HG03066 (cell line): ENCODE results near the gene BRAT1.
"Not testable (repeated sequence)": the region's sequence is repeated elsewhere in the genome, so short reads cannot be mapped to it uniquely, and the experiment has no call there.

Experiments used
- ATAC-seq: cut with Tn5 transposase; IDR thresholded peaks from one replicate; pipeline ENCODE4 v1.9.1; 2021; ENCODE audit warnings: low read depth; ENCODE audit not compliant: unreplicated experiment

BRAT1 gene

DNA sequence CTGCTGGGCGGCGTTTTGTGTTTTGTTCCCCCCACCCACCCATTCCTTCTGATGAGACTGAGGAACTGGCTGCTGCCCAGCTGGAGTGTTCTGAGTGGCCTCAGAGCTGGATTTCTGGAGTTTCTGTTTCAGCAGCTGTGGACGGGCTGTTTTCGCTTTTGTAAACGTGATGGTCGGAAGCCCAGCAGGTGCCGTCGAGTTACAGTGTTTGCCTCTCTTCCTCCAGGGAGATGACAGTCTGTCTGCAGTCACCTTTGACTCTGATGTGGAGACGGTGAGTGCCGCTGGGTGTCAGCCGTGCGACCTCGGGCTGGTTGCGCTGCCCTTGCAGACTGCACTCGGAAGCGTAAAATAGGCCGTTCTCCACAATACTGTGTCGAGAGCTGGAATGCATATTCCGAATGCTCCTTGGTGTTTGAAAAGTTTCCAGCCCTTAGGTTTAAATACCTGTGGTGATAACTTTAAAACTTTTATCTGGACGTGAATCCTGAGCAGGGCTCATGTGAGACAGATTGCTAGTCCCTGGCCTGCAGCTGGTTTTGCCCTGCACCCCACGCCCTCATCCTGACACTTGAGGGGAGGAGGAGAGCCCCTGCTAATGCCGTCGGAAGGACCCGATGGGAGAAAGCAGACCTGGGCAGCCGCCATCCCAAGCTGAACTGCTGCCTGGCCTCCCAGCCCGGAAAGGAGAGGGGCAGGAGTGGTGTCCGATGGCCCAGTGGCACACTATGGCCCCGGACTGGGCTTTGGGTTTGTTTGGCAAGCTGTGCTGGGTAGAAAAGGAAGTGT is 11.8 kb upstream of the BRAT1 start:
- peak; percentile 84 for ATAC-seq

DNA sequence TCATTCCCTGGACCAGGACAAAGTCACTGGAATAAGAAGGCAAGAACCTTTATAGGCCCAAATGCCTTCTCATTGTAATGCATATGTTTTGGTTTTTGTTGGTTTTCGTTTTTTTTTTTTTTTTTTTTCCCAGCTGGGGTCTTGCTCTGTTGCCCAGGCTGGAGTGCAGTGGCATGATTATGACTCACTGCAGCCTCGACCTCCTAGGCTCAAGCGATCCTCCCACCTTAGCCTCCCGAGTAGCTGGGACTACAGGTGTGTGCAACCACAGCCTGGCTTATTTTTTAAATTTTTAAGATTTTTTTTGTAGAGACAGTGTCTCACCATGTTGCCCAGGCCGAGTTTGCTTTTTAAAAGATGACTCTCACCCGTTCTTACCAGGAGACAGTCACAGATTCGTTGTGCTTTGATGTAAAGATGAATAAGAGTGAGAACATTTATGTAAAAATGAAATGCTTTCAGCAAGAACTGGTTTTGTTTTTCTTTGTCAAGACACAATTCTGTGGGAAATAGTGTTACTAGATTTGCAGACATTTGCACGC is 11.1 kb upstream of the BRAT1 start:
- ATAC-seq: no peak

DNA sequence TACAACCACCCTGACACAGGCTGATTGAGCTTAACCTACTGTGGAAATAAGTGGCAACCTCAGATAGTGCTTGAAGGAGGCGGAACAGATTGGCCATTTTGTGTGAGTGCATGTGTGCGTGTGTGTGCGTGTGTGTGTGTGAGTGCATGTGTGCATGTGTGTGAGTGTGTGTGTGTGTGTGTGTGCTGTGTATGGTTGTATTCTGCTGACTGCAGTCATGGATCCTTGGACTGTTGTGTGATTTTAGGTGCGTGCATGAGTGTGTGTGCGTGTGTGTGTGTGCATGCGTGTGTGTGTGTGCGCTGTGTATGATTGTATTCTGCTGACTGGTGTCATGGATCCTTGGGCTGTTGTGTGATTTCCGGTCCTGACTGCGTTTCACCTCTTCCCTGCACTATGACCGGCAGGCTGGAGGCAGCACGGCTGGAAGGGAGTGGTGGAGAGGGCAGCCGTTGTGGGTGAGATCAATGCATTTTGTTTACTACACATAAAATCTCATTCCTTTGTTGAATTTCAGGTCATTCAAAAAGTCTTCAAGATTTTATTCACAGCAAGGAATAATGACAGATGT is 9.7 kb upstream of the BRAT1 start:
- no peak for ATAC-seq

DNA sequence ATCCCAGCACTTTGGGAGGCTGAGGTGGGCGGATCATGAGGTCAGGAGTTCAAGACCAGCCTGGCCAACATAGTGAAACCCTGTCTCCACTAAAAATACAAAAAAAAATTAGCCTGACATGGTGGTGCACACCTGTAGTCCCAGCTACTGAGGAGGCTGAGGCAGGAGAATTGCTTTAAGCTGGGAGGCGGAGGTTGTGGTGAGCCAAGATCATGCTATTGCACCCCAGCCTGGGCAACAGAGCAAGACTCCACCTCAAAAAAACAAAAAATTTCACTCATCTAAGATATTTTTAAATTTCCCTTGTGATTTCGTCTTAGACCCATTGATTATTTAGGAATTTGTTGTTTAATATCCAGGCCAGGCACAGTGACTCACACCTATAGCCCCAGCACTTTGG is 8.6 kb upstream of the BRAT1 start:
- ATAC-seq: not testable (repeated sequence)

DNA sequence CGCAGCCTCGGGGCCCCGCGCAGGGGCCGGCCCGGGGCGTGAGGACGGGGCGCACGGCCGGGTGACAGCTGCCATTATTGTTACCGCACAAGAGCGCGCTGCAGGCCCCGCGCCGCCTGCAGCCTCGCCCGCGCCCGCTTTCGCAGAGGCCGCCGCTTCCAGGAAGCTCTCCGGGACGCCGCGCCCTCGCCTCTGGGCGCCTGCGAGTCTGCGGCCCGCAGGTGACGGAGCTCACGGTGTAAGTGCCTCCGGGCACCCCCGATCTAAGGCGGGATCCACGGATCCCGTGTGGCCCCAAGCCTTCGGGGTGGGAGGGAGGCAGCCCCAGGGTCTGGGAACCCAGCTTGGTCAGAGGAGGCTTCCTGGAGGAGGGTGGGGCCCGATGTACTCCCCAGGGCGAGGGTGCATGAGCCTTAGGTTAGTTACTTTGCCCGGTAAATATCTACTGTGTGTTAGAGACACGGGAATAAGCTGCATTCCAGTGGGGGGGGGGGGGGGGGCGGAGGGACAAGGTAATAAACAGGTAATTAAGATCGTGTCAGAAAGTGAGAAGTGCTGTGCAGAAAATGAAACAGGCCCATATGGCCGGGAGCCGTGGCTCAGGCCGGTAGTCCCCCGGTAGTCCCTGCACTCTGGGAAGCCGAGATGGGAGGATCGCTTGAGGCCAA is 4.1 kb upstream of the BRAT1 start:
- ATAC-seq: no peak

DNA sequence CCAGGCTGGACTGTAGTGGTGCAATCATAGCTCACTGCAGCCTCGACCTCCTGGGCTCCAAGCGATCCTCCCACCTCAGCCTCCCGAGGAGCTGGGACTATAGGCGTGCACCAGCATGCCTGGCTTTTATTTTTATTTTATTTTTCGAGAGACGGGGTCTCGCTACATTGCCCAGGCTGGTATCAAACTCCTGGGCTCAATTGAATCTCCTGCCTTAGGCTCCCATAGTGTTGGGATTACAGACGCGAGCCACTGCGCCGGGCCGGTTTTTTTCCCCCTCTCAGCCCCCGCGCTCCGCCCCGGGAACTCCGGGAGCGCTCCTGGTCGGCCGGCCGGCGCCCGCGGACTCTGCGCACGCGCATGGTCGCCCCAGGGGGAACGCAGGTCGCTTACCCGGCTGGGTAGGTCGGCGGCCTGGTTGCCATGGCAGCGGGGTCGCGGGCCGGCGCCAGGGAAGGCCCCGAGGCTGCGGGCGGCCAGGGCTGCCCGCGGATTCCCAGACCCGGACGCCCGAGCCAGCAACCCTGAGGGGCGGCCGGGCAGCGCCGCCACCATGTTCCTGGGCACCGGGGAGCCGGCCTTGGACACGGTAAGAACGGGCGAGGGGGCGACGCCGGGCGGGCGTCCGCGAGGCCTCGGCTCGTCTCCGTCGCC is 3.4 kb upstream of the BRAT1 start, which contains the start of gene IQCE:
Gene IQCE, plus strand, starts transcription at position 351 of the 654 bp plus-strand sequence. Its CDS starts 203 bp downstream, at position 554.
- peak; percentile 35 for ATAC-seq

DNA sequence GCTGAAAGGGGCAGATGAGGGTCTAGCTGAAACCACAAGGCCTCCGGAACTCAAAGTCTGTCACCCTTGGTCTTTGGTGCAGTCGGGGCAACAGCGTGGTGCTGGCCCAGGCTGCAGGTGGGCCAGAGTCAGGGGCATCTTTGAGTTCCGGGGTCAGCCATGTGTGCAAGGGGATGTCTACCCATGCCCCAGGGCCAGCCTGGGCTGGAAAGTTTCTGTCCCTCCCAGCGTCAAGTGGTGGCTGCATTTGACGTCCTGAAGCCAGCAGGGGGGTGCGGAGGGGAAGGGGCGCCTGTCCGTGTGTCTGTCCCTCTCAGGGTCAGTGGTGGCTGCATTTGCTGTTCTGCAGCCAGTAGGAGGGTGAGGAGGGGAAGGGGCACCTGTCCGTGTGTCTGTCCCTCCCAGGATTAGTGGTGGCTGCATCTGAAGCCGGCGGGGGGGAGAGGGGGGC is 638 bp downstream of the BRAT1 start:
- ATAC-seq: peak; percentile 2

DNA sequence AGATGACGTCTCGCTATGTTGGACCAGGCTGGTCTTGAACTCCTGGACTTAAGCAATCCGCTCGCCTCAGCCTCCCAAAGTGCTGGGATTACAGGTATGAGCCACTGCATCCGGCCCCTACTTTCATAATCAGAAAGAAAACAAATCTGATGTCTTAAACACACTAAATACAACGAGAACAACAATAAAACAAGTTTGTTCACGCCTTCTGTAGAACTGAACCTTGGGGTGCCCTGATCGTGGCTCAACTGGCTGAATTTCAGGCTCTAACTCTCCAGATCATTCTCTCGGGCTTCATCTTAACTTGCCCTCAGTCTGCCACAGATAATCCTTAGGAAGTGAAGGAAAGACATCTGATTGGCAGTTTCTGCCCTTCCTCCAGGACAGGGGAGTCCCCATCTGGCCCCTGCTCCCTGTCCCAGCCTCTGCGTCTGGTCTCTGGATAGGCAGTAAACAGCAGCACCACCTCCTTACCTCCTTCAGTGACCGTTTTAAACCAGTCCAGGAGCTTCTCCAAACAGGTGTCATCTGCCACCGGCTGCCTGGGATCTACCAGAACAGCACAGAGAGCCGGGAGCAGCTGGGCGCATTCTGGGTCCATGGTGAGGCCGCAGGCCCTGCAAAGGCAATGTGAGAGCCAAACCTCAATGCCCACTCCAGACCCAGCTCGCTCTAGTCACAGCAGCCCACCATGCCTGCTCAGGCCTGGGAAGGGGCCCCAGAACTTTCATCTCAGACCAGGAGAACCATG is 1.3 kb downstream of the BRAT1 start:
- ATAC-seq: no peak

DNA sequence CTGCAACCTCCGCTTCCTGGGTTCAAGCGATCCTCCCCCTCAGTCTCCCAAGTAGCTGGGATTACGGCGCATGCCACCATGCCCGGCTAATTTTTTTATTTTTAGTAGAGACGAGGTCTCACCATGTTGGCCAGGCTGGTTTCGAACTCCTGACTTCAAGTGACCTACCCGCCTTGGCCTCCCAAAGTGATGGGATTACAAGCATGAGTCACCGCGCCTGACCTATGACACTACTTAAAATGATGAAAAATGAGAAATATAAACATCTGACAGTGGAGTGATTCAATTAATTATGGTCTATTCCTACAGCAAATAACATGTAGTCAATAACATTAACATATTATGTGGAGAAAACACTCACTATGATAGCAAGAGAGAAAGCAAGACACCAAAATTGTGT is 2.2 kb downstream of the BRAT1 start:
- ATAC-seq: no peak

DNA sequence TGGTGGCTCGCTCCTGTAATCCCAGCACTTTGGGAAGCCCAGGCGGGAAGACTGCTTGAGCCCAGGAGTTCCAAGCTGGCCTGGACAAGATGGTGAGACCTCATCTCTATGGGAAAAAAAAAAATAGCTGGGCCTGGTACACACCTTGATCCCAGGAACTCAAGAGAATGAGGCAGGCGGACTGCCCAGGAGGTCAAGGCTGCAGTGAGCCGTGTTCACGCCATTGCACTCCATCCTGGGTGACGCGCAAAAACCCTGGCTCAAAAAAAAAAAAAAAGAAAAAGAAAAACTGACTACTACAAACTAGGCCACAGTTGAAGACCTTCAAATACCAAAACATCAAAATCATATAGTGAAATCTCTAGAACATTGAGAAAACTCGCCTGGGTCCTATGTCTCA is 3.9 kb downstream of the BRAT1 start:
- no peak for ATAC-seq

DNA sequence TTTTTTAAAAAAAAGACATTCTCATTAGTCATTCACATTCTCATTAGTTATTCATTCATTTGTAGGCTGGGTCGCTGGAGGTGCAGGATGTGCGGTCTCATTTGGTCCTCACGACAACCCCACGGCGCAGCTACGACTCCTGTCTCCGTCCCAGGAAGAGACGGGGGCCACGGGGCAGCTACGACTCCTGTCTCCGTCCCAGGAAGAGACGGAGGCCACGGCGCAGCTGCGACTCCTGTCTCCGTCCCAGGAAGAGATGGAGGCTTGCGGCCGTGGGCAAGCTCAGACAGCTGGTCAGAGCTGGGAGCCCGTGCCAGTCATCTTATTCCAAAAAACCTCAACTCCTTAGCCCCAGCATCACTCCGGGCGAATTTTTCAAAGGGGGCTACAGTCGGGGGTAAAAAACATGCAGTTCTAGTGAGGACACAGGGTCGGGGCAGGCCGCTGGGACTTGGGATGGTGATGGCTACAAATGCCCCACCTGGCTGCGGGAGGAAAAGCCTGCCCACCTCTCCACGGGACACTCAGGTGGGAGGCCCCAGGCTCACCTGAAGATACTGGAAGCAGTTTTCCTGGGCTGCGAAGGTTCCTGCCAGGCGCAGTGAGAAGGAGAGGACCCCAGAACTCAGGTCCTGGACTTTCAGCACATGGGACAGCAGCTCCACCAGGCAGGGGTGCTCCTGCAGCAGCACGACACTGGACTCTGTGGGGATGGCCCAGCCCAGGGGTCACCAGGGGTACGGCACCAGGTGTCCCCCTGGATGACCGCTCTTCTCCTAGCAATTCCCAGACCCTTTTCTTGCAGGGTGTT is 8.3 kb downstream of the BRAT1 start:
- no peak for ATAC-seq

DNA sequence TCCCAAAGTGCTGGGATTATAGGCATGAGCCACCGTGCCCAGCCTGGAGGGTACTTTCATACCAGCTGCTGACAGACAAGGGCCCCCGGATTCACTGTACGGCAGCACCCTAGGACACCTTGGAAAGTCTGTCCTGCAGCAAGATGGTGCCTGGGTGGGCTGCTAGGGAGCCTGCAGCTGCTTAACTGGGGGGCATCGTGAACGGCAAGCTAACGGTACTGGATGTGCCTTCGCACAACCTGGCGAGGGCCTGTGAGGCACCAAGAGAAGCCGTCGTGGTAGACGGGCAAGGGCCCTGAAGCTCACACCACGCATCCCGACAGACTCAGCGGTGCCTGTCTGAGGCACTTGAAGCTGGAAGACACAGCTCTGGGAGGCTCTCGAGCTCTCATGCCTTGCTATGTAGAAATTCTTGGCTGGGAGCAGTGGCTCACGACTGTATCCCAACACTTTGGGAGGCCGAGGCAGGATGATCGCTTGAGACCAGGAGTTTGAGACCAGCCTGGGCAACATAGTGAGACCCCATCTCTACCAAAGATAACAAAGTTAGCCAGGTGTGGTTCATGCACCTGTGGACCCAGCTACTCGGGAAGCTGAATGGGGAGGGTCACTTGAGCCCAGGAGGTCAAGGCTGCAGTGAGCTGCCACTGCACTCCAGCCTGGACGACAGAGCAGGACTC is 9.4 kb downstream of the BRAT1 start:
- ATAC-seq: no peak

DNA sequence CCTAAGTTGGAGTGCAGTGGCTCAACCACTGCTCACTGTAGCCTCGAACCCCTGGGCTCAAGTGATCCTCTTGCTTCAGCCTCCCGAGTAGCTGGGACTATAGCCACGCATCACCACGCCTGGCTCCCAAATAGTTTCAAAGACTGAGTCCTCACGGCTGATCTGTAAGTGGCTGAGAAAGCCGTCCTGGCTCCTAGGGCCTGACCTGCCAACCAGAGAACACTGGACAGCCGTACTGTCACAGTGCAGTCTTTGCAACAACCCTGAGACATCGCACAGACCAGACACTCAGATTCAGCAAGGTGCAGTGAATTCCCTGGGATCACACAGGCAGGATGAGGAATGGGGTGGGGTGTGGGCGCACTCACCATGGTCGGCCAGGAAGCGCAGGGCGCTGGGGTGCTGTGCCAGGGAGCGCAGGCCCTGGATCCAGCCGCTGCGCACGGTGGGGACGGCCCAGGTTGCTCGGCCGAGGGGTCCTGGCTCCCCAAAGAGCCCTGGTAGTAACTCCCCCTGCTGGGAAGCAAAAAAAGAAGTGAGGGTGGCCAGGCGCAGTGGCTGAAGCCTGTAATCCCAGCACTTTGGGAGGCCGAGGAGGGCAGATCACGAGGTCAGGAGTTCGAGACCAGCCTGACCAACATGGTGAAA is 10.7 kb downstream of the BRAT1 start:
- ATAC-seq: no peak

DNA sequence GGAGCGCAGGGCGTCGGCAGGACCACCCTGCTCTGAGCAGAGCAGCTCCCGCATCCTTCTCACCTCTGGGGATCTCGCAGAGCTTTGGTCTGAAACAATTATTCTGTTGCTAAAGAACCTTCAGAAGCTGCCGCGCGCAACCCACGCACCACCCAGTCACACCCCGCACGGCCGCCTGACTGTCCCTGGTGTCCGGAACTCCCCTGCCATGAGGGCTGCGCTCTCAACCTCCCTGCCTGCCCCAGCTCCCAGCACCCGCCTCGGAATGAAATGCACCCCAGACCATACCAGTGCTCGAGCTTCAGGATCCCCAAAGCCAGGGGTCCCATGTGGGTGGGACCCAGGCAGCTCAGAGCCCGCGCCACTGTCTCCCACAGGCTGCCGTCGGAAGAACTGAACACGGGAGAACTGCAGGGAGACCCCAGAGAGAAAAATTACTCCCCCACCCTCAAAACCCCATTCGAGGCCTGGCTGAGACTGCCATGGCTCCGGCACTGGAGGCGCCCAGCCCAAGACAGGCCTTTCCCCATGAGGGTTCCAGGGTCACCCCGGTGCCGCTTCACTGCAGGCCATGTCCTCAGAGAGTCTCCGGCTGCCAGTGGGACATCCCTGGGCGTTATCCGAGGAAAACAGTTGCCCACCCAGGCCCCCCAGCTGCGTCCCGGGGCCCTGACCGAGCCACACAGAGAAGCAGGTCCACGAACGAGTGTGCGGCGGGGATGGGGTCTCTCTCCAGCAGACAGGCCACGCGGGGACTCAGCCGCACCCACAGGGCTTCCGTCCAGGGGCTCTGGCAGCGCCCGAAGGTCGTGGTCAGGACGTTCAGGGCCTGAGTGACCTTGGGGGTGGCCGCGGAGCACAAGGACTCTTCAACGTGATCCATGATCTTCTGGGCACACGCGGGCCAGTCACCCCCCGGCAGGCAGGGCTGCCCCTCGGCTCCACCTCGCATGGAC is 12.1 kb downstream of the BRAT1 start:
- ATAC-seq: no peak

DNA sequence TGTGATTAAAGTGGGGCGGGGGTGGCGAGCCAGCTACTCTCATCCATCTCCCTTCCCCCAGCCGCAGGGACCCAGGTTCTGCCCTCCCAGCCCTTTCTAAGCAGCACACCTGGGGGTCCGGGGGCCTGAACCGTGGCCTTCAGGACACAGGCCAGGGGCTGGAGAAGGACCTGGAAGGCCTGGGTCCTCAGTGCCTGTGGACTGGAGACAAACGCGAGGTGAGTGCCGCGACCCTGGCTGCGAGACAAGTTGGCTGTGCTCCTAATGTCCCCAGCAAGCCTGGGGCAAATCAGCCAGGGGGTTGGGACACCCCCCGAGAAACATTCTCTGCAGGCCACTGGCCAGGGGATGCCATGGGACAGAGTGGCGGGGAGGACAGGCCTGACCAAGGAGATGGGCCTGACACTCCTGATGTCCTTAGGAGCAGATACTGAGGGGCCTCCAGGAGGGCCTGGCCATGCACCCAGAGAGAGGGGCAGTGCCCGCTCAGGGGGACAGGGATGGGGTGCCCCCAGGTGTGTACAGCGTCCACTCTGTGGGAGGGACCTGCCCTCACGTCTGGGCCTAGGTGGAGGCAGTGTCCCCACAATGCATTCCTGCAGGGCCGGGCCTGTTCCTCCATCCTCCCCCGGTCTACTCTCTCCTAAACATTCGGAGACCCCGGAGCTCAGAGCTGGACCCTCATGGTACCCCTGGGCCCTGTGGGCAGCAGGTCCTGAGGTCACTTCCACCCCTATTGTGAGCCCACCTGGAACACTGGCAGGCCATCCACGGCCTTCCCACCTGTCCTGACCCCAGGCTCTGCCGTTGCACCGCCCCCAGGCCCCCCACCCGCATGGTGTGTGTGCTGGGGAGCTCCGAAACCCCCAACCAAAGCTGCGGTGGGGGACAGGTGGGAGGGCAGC is 13.1 kb downstream of the BRAT1 start:
- no peak for ATAC-seq

DNA sequence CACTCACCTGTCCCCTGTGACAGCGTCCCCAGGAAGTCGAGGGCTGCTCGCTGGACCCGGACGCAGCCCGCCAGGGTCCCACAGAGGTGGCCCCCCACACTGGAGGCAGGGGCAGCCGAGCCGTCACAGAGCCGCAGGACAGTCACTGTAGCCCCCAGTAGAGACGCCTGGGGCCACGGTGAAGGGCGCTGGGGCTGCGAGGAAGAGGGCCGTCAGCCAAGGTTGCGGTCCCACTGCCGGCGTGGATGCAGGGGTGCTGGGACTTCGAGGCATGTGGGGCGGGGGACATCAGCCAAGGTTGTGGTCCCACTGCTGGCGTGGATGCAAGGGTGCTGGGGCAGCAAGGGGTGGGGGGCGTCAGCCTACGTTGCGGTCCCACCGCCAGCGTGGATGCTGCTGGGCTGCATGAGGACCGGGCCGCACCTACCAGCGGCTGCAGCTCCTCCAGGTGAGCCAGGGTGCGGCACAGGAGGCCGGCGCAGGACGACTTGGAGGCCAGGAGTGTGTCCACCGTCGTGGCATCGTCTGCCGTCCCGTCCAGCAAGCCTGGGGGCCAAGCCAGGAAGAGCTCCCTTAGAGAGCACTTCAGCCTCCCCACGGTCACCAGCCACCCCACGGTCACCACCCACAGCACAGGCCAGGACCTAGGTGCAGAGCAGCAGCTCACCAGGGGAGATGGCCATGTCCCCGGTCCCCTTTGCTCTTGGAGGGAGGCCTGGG is 13.9 kb downstream of the BRAT1 start:
- no peak for ATAC-seq
